Heart left ventricle (tissue), 13 donors: ENCODE data around the gene TNFAIP8L1.

ENCODE experiments used
- POLR2A ChIP-seq, 2 donors: fragments of 450-650 bp; IDR thresholded peaks; one replicate each; pipeline ENCODE4 v1.6.1; 2017; ENCODE audit warnings: antibody characterized with exemption in 2 of 2, mild to moderate bottlenecking in 2 of 2, moderate library complexity in 2 of 2
- TF ChIP-seq, protein P1 (sequence below), 12 donors: fragments of 200-600 bp; sonication (generic) in 4 of 12; IDR thresholded peaks; one replicate each; pipeline versions ENCODE4 v1.5.0 to v1.8.0; 2018 to 2022; ENCODE audit warnings: antibody characterized with exemption in 12 of 12, mild to moderate bottlenecking in 5 of 12
- donor health status: ischemic (EF 13 %, LVEDD 7.1; RV severe dilation, severe dysfunction).
- donor health status: DM: no; HTN: yes; CAD: no.
- donor health status: DM: no; HTN: no; CAD: no.
- donor health status: ischemic (EF 25% LVEDD 6.9; RV normal size, moderate dysfunction).
- donor health status: ischemic (EF 25% LVEDD 5.7; RV mildly dilated, moderate dysfunction).
- donor health status: ischemic (EF 35%, LVEDD 5.7; RV mildly dilated, moderate dysfunction).
- donor health status: nonischemic (EF 11% LVEDD 7.7; RV severe dilation, severe dysfunction).
- donor health status: DM: yes; HTN: yes; CAD: no.
- donor health status: PGD.
- donor health status: ischemic (EF 29% LVEDD 5.4; RV normal size, mild dysfunction).
- donor health status: nonischemic (EF 23%, LVEDD 6.1; RV moderate dilation, normal function).

DNA sequence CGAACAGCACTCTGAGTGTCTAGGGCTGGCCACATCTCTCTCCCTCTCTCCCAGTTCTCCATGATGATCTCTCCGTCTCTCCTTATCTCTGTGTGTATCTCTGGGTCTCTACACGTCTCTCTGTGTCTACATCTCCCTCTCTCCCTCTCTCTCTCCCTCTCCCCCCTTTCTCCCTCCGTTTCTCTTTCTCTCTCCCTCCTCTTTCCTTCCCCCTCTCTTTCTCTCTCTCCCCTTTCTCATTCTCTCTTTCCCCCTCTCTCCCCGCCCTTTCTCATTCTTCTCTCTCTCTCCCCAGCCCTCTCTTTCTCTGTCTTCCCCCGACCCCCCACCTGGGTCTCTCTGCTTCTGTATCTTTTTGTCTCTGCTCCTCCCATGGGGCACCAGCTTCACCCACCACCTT lies 21.3 kb upstream of the TNFAIP8L1 start:
- TF ChIP-seq, protein P1, sequence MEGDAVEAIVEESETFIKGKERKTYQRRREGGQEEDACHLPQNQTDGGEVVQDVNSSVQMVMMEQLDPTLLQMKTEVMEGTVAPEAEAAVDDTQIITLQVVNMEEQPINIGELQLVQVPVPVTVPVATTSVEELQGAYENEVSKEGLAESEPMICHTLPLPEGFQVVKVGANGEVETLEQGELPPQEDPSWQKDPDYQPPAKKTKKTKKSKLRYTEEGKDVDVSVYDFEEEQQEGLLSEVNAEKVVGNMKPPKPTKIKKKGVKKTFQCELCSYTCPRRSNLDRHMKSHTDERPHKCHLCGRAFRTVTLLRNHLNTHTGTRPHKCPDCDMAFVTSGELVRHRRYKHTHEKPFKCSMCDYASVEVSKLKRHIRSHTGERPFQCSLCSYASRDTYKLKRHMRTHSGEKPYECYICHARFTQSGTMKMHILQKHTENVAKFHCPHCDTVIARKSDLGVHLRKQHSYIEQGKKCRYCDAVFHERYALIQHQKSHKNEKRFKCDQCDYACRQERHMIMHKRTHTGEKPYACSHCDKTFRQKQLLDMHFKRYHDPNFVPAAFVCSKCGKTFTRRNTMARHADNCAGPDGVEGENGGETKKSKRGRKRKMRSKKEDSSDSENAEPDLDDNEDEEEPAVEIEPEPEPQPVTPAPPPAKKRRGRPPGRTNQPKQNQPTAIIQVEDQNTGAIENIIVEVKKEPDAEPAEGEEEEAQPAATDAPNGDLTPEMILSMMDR (IDR thresholded peaks at IDR 0.05): no peak
- TF ChIP-seq POLR2A (IDR thresholded peaks at IDR 0.05): no peak
